AG09309 (cell line): ENCODE results near the gene KCNH2.

ENCODE experiments used
- DNase-seq: peaks from one replicate; pipeline ENCODE4 v3.0.0-alpha.2; 2010; ENCODE audit warnings: low read depth
- H3K4me3 ChIP-seq: 2 replicates; pipeline ENCODE4 v1.5.1; 2011; ENCODE audit warnings: mild to moderate bottlenecking, low read depth, low read length, moderate library complexity; ENCODE audit not compliant: control insufficient read depth
- TF ChIP-seq, protein P1 (sequence below): IDR thresholded peaks from 2 replicates; pipeline ENCODE4 v1.5.1; 2011; ENCODE audit warnings: mild to moderate bottlenecking, low read depth, low read length, inconsistent platforms; ENCODE audit not compliant: insufficient read depth, control insufficient read depth; ENCODE audit errors: missing control alignments

KCNH2 gene

DNA sequence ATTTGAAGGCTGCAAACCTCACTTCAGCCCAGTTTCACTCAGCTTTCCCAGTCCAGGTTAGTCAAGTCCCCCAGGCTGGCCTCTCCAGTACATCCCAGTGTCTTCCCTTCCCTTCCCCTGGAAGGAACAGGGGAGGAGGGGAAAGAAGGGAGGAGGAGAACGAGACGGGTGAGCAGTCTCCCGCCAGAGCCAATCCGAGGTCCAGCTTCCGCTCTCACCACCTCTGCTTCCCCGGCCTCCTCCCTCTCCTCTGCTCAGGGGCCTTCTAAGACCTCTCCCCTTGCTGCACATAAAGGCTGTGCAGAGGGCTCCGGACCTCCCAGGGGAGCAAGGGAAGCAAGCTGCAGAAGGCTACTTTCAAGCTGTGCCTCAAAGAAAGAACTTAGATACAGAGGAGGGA, 42.1 kb upstream of the KCNH2 start:
- TF ChIP-seq, protein P1, sequence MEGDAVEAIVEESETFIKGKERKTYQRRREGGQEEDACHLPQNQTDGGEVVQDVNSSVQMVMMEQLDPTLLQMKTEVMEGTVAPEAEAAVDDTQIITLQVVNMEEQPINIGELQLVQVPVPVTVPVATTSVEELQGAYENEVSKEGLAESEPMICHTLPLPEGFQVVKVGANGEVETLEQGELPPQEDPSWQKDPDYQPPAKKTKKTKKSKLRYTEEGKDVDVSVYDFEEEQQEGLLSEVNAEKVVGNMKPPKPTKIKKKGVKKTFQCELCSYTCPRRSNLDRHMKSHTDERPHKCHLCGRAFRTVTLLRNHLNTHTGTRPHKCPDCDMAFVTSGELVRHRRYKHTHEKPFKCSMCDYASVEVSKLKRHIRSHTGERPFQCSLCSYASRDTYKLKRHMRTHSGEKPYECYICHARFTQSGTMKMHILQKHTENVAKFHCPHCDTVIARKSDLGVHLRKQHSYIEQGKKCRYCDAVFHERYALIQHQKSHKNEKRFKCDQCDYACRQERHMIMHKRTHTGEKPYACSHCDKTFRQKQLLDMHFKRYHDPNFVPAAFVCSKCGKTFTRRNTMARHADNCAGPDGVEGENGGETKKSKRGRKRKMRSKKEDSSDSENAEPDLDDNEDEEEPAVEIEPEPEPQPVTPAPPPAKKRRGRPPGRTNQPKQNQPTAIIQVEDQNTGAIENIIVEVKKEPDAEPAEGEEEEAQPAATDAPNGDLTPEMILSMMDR = no peak
- H3K4me3 ChIP-seq = no peak overlapping the region
- no peak for DNase-seq

DNA sequence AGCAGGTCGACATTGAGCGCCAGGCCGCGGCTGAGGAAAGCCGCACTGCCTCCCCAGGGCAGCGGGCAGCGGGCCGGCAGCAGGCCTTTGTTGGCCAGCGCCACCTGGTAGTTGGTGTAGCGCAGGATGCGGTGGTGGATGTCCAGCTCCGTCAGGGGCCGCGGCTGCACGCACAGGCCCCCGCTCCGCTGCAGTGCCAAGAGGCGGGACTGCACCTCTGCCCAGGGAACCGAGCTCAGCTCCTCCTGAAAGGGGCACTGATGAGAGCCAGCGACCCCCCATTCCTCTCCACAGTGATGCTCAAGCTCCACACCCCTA, 41.0 kb upstream of the KCNH2 start:
- TF ChIP-seq, protein P1 = no peak

GRCh38 chr7:151018421-151019129, 40.5 kb upstream of the KCNH2 start:
- H3K4me3 ChIP-seq = no peak overlapping the region
- no peak for DNase-seq
- TF ChIP-seq, protein P1 = no peak

More for the DNA sequence above, 41.0 kb upstream of the KCNH2 start:
- no peak overlapping the region for H3K4me3 ChIP-seq
- no peak for DNase-seq

DNA sequence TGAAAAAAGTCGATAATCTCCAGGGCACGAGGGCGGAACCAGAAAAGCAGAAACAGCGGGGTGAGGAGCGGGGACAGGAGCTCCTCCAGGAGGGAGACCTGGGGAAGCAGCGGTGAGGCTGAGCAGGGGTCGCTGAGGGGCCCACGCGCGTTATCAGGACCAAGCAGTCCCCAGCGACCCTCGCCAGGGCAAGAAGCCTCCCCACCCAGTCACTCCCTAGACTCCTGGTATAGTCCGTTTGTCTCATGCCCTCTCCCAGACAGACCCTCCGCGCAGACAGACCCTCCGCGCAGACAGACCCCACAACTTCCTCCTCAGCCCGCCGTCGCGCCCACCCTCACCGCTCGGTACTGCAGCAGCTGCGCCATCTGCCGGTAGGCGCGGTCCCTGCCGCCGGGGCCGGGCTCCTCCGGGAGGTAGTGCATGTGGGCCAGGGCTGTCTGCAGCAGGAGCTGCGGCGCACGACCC, 39.9 kb upstream of the KCNH2 start:
- TF ChIP-seq, protein P1 = peak; percentile 96
- H3K4me3 ChIP-seq = no peak overlapping the region
- no peak for DNase-seq

DNA sequence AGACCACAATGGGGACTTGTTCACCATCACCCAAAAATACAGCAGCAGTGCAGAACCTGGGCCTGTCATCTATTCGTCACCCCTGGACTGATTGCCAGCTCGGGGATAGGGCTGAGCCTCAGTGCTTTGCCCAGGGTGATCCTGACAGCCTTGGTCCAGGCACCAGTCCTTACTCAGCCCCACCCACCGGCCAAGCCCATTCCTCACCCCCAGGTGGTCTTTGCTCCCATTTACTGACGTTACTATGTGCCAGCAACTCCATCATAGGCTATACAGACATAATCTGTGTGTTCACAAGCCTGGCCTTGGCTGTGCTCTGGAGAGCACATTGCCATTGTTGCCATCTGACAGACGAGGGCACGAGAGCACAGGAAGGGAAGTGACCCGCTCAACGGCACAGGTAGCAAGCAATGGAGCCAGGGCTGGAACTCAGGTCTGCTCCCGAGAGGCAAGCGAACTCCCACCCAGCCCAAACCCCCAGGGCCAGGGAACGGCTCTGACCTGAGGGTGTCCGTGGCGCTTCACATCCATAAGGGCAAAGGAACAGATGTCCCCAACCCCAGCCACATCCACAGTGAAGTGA, 39.3 kb upstream of the KCNH2 start:
- TF ChIP-seq, protein P1 = no peak
- H3K4me3 ChIP-seq = no peak overlapping the region
- no peak for DNase-seq

- no peak for DNase-seq
- H3K4me3 ChIP-seq = no peak overlapping the region
- TF ChIP-seq, protein P1 = no peak
These were observed 38.8 kb upstream of the KCNH2 start for GRCh38 chr7:151016942-151017341.
